SK-N-SH treated with all-trans-retinoic acid at 6 μM for 48 hours (cell line): ENCODE data around the gene NOCT.
"Not testable (repeated sequence)": the region's sequence is repeated elsewhere in the genome, so short reads cannot be mapped to it uniquely, and the experiment has no call there.

Source experiments
- ATAC-seq: fragments of 200-7000 bp; cut with Tn5 transposase; 3 replicates; pipeline ENCODE4 v1.9.1; 2020; ENCODE audit warnings: mild to moderate bottlenecking, moderate library complexity
- ARNTL ChIP-seq: fragments of 450-650 bp; formaldehyde crosslinking; IDR thresholded peaks from 2 replicates; pipeline ENCODE4 v1.5.0; 2020; ENCODE audit warnings: low read depth, mild to moderate bottlenecking, moderate library complexity, borderline replicate concordance
- CREB5 ChIP-seq: fragments of 250-450 bp; sonication (Bioruptor Pico); IDR thresholded peaks from 2 replicates; pipeline ENCODE4 v1.5.1; 2020; ENCODE audit warnings: low read depth, mild to moderate bottlenecking, moderate library complexity
- CSDC2 ChIP-seq: fragments of 250-450 bp; sonication (Bioruptor Pico); IDR thresholded peaks from 2 replicates; pipeline ENCODE4 v1.5.0; 2020; ENCODE audit warnings: mild to moderate bottlenecking, moderate library complexity
- ESRRG ChIP-seq: fragments of 250-450 bp; sonication (Bioruptor Pico); IDR thresholded peaks from 2 replicates; pipeline ENCODE4 v1.6.1; 2021; ENCODE audit warnings: mild to moderate bottlenecking
- GLIS3 ChIP-seq: fragments of 250-450 bp; sonication (Bioruptor Pico); IDR thresholded peaks from 2 replicates; pipeline ENCODE4 v1.5.0; 2020; ENCODE audit warnings: mild to moderate bottlenecking, moderate library complexity
- ISL1 ChIP-seq: fragments of 250-450 bp; sonication (Bioruptor Pico); IDR thresholded peaks from 2 replicates; pipeline ENCODE4 v2.1.2; 2022; ENCODE audit warnings: mild to moderate bottlenecking, moderate library complexity
- OSR1 ChIP-seq: fragments of 250-450 bp; sonication (Bioruptor Pico); IDR thresholded peaks from 2 replicates; pipeline ENCODE4 v1.8.0; 2022; ENCODE audit warnings: moderate library complexity, mild to moderate bottlenecking, inconsistent platforms
- RARB ChIP-seq: fragments of 250-450 bp; sonication (Bioruptor Pico); IDR thresholded peaks from 2 replicates; pipeline ENCODE4 v1.8.0; 2021; ENCODE audit warnings: mild to moderate bottlenecking, moderate library complexity
- SNAI2 ChIP-seq: fragments of 250-450 bp; sonication (Bioruptor Pico); IDR thresholded peaks from 2 replicates; pipeline ENCODE4 v1.5.0; 2020; ENCODE audit warnings: mild to moderate bottlenecking, moderate library complexity
- TCF4 ChIP-seq: fragments of 250-450 bp; sonication (Bioruptor Pico); IDR thresholded peaks from 2 replicates; pipeline ENCODE4 v1.8.0; 2021; ENCODE audit warnings: mild to moderate bottlenecking, moderate library complexity, borderline replicate concordance
- TOX ChIP-seq: fragments of 250-450 bp; sonication (Bioruptor Pico); IDR thresholded peaks from 2 replicates; pipeline ENCODE4 v1.8.0; 2021; ENCODE audit warnings: mild to moderate bottlenecking, moderate library complexity, borderline replicate concordance
- ZFP30 ChIP-seq: fragments of 450-650 bp; formaldehyde crosslinking; IDR thresholded peaks from 2 replicates; pipeline ENCODE4 v1.5.0; 2022; ENCODE audit warnings: mild to moderate bottlenecking, moderate library complexity
- ZNF565 ChIP-seq: fragments of 450-650 bp; formaldehyde crosslinking; conservative IDR thresholded peaks from 2 replicates; pipeline ENCODE4 v1.5.0; 2020; ENCODE audit warnings: low read depth, mild to moderate bottlenecking, moderate library complexity
- ZNF70 ChIP-seq: fragments of 450-650 bp; formaldehyde crosslinking; IDR thresholded peaks from 2 replicates; pipeline ENCODE4 v1.5.0; 2020; ENCODE audit warnings: mild to moderate bottlenecking, moderate library complexity
- ZNF8 ChIP-seq: fragments of 450-650 bp; formaldehyde crosslinking; IDR thresholded peaks from 2 replicates; pipeline ENCODE4 v1.5.0; 2020; ENCODE audit warnings: mild to moderate bottlenecking, moderate library complexity
- TF ChIP-seq, protein P1 (sequence below): fragments of 250-450 bp; sonication (Bioruptor Pico); IDR thresholded peaks from 2 replicates; pipeline ENCODE4 v1.8.0; 2020; ENCODE audit warnings: mild to moderate bottlenecking, moderate library complexity, borderline replicate concordance
- TF ChIP-seq, protein P2 (sequence below): fragments of 250-450 bp; sonication (Bioruptor Pico); IDR thresholded peaks from 2 replicates; pipeline ENCODE4 v1.5.0; 2020; ENCODE audit warnings: mild to moderate bottlenecking, moderate library complexity
- TF ChIP-seq, protein P3 (sequence below): fragments of 250-450 bp; sonication (Bioruptor Pico); IDR thresholded peaks from 2 replicates; pipeline ENCODE4 v1.5.1; 2021; ENCODE audit warnings: mild to moderate bottlenecking, moderate library complexity

NOCT gene

DNA sequence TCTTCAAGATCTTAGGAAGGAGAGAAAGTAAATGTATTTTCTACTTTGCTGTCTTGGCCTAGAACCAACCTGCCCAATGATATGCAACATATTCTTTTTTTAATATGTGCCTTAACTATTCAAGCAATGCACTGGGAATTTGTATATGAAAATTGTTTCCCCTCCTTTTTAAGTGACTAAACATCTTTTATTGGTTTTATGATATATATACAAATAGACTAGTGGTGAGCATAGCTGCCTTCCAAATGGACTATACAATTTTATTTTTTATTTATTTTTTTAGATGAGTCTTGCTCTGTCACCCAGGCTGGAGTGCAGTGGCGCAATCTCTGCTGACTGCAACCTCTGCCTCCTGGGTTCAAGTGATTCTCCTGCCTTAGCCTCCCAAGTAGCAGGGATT is 10.3 kb downstream of the NOCT start:
- no peak for ATAC-seq

GRCh38 chr4:139027776-139028175 is 12.2 kb downstream of the NOCT start:
- no peak for TF ChIP-seq GLIS3 (CRISPR knock-in tag)
- TF ChIP-seq, protein P1, sequence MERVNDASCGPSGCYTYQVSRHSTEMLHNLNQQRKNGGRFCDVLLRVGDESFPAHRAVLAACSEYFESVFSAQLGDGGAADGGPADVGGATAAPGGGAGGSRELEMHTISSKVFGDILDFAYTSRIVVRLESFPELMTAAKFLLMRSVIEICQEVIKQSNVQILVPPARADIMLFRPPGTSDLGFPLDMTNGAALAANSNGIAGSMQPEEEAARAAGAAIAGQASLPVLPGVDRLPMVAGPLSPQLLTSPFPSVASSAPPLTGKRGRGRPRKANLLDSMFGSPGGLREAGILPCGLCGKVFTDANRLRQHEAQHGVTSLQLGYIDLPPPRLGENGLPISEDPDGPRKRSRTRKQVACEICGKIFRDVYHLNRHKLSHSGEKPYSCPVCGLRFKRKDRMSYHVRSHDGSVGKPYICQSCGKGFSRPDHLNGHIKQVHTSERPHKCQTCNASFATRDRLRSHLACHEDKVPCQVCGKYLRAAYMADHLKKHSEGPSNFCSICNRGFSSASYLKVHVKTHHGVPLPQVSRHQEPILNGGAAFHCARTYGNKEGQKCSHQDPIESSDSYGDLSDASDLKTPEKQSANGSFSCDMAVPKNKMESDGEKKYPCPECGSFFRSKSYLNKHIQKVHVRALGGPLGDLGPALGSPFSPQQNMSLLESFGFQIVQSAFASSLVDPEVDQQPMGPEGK: no peak
- no peak for TF ChIP-seq ZFP30 (CRISPR knock-in tag)
- no peak for TF ChIP-seq ISL1 (CRISPR knock-in tag)
- no peak for TF ChIP-seq RARB (CRISPR knock-in tag)
- ATAC-seq: no peak

More for the DNA sequence above, 10.3 kb downstream of the NOCT start:
- no peak for TF ChIP-seq ZNF70 (CRISPR knock-in tag)
- TF ChIP-seq, protein P2, sequence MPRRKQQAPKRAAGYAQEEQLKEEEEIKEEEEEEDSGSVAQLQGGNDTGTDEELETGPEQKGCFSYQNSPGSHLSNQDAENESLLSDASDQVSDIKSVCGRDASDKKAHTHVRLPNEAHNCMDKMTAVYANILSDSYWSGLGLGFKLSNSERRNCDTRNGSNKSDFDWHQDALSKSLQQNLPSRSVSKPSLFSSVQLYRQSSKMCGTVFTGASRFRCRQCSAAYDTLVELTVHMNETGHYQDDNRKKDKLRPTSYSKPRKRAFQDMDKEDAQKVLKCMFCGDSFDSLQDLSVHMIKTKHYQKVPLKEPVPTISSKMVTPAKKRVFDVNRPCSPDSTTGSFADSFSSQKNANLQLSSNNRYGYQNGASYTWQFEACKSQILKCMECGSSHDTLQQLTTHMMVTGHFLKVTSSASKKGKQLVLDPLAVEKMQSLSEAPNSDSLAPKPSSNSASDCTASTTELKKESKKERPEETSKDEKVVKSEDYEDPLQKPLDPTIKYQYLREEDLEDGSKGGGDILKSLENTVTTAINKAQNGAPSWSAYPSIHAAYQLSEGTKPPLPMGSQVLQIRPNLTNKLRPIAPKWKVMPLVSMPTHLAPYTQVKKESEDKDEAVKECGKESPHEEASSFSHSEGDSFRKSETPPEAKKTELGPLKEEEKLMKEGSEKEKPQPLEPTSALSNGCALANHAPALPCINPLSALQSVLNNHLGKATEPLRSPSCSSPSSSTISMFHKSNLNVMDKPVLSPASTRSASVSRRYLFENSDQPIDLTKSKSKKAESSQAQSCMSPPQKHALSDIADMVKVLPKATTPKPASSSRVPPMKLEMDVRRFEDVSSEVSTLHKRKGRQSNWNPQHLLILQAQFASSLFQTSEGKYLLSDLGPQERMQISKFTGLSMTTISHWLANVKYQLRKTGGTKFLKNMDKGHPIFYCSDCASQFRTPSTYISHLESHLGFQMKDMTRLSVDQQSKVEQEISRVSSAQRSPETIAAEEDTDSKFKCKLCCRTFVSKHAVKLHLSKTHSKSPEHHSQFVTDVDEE: no peak
- TF ChIP-seq ESRRG (CRISPR knock-in tag): no peak
- no peak for TF ChIP-seq CREB5 (CRISPR knock-in tag)
- TF ChIP-seq ARNTL: no peak
- TF ChIP-seq CSDC2: no peak
- TF ChIP-seq RARB (CRISPR knock-in tag): no peak

- TF ChIP-seq TCF4 (CRISPR knock-in tag): no peak
- TF ChIP-seq ZNF8 (CRISPR knock-in tag): no peak
- TF ChIP-seq ARNTL: no peak
- no peak for TF ChIP-seq ZNF70 (CRISPR knock-in tag)
- no peak for TF ChIP-seq TOX
Observed at GRCh38 chr4:139028191-139028661, 12.6 kb downstream of the NOCT start.

DNA sequence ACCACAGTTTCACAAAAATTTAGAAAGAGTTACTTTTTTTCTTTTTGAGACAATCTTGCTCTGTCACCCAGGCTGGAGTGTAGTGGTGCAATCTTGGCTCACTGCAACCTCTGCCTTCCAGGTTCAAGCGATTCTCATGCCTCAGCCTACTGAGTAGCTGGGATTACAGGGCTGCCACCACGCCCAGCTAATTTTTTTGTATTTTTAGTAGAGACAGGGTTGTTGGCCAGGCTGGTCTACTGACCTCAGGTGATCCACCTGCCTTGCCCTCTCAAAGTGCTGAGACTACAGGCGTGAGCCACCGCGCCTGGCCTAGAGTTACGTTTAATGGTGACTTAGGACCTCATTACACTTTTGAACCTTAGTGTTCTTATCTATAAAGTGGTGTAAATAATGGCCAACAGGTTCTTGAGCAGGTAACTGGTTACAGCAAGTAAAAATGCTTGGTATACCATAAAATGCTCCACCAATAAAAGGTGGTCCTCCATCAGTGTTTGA is 14.3 kb downstream of the NOCT start:
- not testable (repeated sequence) for ATAC-seq

More at GRCh38 chr4:139028191-139028661, 12.6 kb downstream of the NOCT start:
- no peak for ATAC-seq

GRCh38 chr4:139030614-139031235 is 15.1 kb downstream of the NOCT start:
- ATAC-seq: peak; percentile 83
- TF ChIP-seq TCF4 (CRISPR knock-in tag): peak; percentile 72
- no peak for TF ChIP-seq OSR1 (CRISPR knock-in tag)

- no peak for ATAC-seq
Observed at GRCh38 chr4:139035650-139036049, 20.1 kb downstream of the NOCT start.

More at GRCh38 chr4:139035650-139036049, 20.1 kb downstream of the NOCT start:
- TF ChIP-seq, protein P2: no peak
- TF ChIP-seq SNAI2 (CRISPR knock-in tag) (no peak), CREB5 (CRISPR knock-in tag) (no peak), OSR1 (CRISPR knock-in tag) (no peak), GLIS3 (CRISPR knock-in tag) (no peak), ZNF8 (CRISPR knock-in tag) (no peak), ZNF565 (CRISPR knock-in tag) (no peak), ESRRG (CRISPR knock-in tag) (no peak), ZNF70 (CRISPR knock-in tag) (no peak), RARB (CRISPR knock-in tag) (no peak), CSDC2 (no peak)
- TF ChIP-seq, protein P3, sequence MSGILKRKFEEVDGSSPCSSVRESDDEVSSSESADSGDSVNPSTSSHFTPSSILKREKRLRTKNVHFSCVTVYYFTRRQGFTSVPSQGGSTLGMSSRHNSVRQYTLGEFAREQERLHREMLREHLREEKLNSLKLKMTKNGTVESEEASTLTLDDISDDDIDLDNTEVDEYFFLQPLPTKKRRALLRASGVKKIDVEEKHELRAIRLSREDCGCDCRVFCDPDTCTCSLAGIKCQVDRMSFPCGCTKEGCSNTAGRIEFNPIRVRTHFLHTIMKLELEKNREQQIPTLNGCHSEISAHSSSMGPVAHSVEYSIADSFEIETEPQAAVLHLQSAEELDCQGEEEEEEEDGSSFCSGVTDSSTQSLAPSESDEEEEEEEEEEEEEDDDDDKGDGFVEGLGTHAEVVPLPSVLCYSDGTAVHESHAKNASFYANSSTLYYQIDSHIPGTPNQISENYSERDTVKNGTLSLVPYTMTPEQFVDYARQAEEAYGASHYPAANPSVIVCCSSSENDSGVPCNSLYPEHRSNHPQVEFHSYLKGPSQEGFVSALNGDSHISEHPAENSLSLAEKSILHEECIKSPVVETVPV (CRISPR knock-in tag): no peak
